ENCODE measurements around the gene DEFB114. TPM values are rescaled to one million over a fixed set of nuclear protein-coding genes. Genes with fewer than 3 reads are reported as not detected.

Gene DEFB114
- total RNA-seq, 1 donor from 2014 or later = not detected

DNA sequence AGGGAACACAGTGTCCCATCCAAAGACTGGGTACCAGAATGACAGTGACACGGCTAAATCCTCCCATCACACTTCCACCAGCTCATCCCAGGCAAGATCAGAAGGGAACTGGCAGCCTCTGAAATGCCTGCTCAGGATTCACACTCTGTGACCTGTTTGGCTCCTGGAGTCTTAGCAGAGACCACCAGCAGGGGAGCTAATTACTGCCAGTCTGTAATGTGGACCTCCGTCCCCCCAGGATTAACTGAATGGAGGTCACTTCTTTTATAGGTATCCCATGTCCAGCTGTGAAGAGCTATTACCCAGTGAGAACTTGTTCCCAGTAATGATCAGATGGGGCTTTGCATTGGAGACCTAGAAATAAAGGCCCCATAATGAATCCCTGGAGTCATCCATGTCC lies 45.2 kb downstream of the DEFB114 start:
- Mint-ChIP-seq H3K27ac (no peak overlapping the region), H3K4me1 (peaks cover 33% of the 10 kb centered on the region)
- peaks cover 37% of the 10 kb centered on the region for H3K4me1 ChIP-seq

DNA sequence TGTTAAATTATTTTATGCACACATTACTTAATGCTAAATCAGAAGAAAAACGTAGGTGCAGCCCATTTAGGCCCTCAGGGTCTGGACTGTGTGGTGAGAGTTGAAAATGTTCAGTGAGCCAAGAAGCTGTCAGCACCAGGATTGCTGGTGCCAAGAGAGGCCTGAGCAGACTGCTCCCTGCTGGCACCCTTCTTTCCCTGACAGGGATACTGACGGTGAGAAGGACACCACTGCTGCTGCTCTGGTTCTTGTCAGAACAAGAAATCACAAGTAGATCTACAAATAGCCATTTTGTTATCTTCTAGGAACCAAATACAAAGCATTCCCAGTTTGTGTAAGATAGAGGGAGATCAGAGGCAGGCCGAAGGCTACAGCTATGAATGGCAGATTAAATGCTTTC lies 48.9 kb downstream of the DEFB114 start:
- Histone ChIP-seq H3F3A (ENCODE audit: low read depth) (peaks cover 32% of the 10 kb centered on the region), H4K20me1 (ENCODE audit: low read depth) (no peaks in the 10 kb centered on the region), H3K9ac (no peak overlapping the region), H3K4me1 (peaks cover 53% of the 10 kb centered on the region), H3K27ac (no peak overlapping the region), H3K79me2 (ENCODE audit: low read depth) (no peaks in the 10 kb centered on the region), H3K4me3 (no peak overlapping the region), H3K9me3 (ENCODE audit: low read depth) (no peaks in the 10 kb centered on the region), H3K27me3 (no peaks in the 10 kb centered on the region), H3K4me2 (peak overlapping the region; percentile 12), H3K36me3 (no peaks in the 10 kb centered on the region), H2AFZ (replicated peaks) (no peak overlapping the region)
- H3K4me1 Mint-ChIP-seq = peaks cover 45% of the 10 kb centered on the region
- H3K36me3 Mint-ChIP-seq = no peaks in the 10 kb centered on the region
- H3K27me3 Mint-ChIP-seq (ENCODE audit: insufficient read depth, low read depth) = peaks cover 2% of the 10 kb centered on the region
- H3K27ac Mint-ChIP-seq = no peak overlapping the region
- no peaks in the 10 kb centered on the region for H3K9me3 Mint-ChIP-seq
- no peak overlapping the region for H3K4me3 Mint-ChIP-seq
- TF ChIP-seq EZH2 (IDR thresholded peaks at IDR 0.05) (no peak), EZH2phosphoT487 (IDR thresholded peaks at IDR 0.05) (no peak)
- TF ChIP-seq, protein P1, sequence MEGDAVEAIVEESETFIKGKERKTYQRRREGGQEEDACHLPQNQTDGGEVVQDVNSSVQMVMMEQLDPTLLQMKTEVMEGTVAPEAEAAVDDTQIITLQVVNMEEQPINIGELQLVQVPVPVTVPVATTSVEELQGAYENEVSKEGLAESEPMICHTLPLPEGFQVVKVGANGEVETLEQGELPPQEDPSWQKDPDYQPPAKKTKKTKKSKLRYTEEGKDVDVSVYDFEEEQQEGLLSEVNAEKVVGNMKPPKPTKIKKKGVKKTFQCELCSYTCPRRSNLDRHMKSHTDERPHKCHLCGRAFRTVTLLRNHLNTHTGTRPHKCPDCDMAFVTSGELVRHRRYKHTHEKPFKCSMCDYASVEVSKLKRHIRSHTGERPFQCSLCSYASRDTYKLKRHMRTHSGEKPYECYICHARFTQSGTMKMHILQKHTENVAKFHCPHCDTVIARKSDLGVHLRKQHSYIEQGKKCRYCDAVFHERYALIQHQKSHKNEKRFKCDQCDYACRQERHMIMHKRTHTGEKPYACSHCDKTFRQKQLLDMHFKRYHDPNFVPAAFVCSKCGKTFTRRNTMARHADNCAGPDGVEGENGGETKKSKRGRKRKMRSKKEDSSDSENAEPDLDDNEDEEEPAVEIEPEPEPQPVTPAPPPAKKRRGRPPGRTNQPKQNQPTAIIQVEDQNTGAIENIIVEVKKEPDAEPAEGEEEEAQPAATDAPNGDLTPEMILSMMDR (IDR thresholded peaks at IDR 0.05) = no peak
- DNase-seq (ENCODE audit: low spot score) = peak; percentile 33

More for the DNA sequence above, 45.2 kb downstream of the DEFB114 start:
- Histone ChIP-seq H3K9me3 (ENCODE audit: low read depth) (no peaks in the 10 kb centered on the region), H3K27me3 (no peaks in the 10 kb centered on the region), H2AFZ (replicated peaks) (no peak overlapping the region), H3F3A (ENCODE audit: low read depth) (peaks cover 30% of the 10 kb centered on the region), H3K36me3 (no peaks in the 10 kb centered on the region), H3K4me2 (peak overlapping the region; percentile 64), H3K79me2 (ENCODE audit: low read depth) (no peaks in the 10 kb centered on the region), H4K20me1 (ENCODE audit: low read depth) (no peaks in the 10 kb centered on the region), H3K27ac (no peak overlapping the region), H3K4me3 (no peak overlapping the region), H3K9ac (no peak overlapping the region)
- peak; percentile 88 for DNase-seq (ENCODE audit: low spot score)
- TF ChIP-seq EZH2phosphoT487 (IDR thresholded peaks at IDR 0.05) (peak; percentile 55), EZH2 (IDR thresholded peaks at IDR 0.05) (no peak)
- TF ChIP-seq, protein P1 (IDR thresholded peaks at IDR 0.05) = peak; percentile 27
- peaks cover 2% of the 10 kb centered on the region for H3K27me3 Mint-ChIP-seq (ENCODE audit: insufficient read depth, low read depth)
- H3K36me3 Mint-ChIP-seq = no peaks in the 10 kb centered on the region
- H3K9me3 Mint-ChIP-seq = no peaks in the 10 kb centered on the region
- no peak overlapping the region for H3K4me3 Mint-ChIP-seq

DNA sequence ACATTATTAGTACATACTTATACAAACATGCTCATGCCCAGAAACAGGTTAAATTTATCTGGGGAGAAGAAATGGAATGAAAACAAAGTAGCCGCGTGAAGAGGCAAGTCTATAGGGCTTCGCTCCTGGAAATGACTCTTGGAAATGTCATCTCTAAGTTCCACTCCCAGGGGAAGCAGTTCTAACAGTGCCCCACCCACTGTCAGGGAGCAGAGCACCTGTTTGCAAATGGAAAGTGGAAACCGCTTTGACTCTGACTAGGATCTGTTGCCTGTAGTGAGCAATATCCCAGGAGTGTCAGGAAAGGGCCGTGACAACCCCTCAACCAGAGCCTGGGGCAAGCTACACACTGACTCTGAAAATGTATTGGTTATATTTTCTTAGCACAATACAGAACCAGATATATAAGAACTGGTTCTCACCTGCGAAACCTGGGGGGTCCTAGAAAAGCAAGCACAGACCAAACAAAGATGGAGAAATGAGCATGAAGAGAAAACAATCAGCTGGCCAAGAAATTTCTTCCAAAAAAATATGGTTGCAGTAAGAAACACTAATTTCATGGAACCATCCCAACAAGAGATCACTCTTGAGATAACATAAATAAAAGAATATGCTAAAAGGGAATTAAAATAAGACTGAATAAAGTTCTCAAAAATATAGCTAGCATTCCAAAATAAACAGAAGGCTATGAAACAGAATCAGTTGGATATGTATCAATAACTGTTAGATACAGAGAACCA lies 50.2 kb downstream of the DEFB114 start:
- no peak overlapping the region for H3K4me3 Mint-ChIP-seq
- peaks cover 38% of the 10 kb centered on the region for H3K4me1 Mint-ChIP-seq

More for the DNA sequence above, 50.2 kb downstream of the DEFB114 start:
- Histone ChIP-seq H3K9me3 (ENCODE audit: low read depth) (no peaks in the 10 kb centered on the region), H4K20me1 (ENCODE audit: low read depth) (no peaks in the 10 kb centered on the region), H3K9ac (no peak overlapping the region), H3K27me3 (no peaks in the 10 kb centered on the region), H3K36me3 (no peaks in the 10 kb centered on the region), H3F3A (ENCODE audit: low read depth) (peaks cover 21% of the 10 kb centered on the region), H3K4me2 (no peak overlapping the region), H3K27ac (no peak overlapping the region), H3K4me1 (peaks cover 41% of the 10 kb centered on the region), H2AFZ (replicated peaks) (no peak overlapping the region), H3K79me2 (ENCODE audit: low read depth) (no peaks in the 10 kb centered on the region), H3K4me3 (no peak overlapping the region)
- no peaks in the 10 kb centered on the region for H3K36me3 Mint-ChIP-seq
- peaks cover 2% of the 10 kb centered on the region for H3K27me3 Mint-ChIP-seq (ENCODE audit: insufficient read depth, low read depth)
- no peak for TF ChIP-seq EZH2phosphoT487 (IDR thresholded peaks at IDR 0.05)
- TF ChIP-seq EZH2 (IDR thresholded peaks at IDR 0.05) = no peak
- TF ChIP-seq, protein P1 (IDR thresholded peaks at IDR 0.05) = no peak
- H3K9me3 Mint-ChIP-seq = no peaks in the 10 kb centered on the region
- no peak overlapping the region for H3K27ac Mint-ChIP-seq
- DNase-seq (ENCODE audit: low spot score) = no peak

Measured in neural progenitor cell (in vitro differentiated cells).